Purkinje cell (primary cell): ENCODE data around the gene PCDHGA4. TPM values are rescaled to one million over a fixed set of nuclear protein-coding genes. Genes with fewer than 3 reads are reported as not detected.

ENCODE experiments used
- polyA plus RNA-seq: library from polyadenylated mRNA; unstranded; fragments of >200 nt; fragmentation: Nextera tagmentation; gene quantifications from 2 replicates; pipeline ENCODE4 v1.2.1, GENCODE V29; 2014

PCDHGA4 gene
- polyA plus RNA-seq, 1 donor from 2014 or later: 0.27 TPM

GRCh38 chr5:141397756-141398551, 43.1 kb downstream of the PCDHGA4 start, which contains the start of gene PCDHGB5:
PCDHGB5 (plus strand) TSS chr5:141397947; CDS start chr5:141398128, 181 bp downstream.

GRCh38 chr5:141402553-141403243, 47.9 kb downstream of the PCDHGA4 start, which contains the start of gene PCDHGA9:
PCDHGA9 (plus strand) TSS chr5:141402778; CDS start chr5:141402953, 175 bp downstream.

Other genes starting within 250 kb of the PCDHGA4 start
- 6.0 and 16.8 TPM in 2 replicates for gene PCDHB4, start 233.2 kb upstream of the PCDHGA4 start, polyA plus RNA-seq
- 2.1 and 4.8 TPM in 2 replicates for gene PCDHB5, start 219.8 kb upstream of the PCDHGA4 start, polyA plus RNA-seq
- gene PCDHB6, start 205.0 kb upstream of the PCDHGA4 start, polyA plus RNA-seq: 1.0 and 1.4 TPM in 2 replicates
- gene PCDHB7, start 182.4 kb upstream of the PCDHGA4 start, polyA plus RNA-seq: 0.78 TPM in 1 of 2 replicates, not detected in the other
- gene PCDHB8, start 177.2 kb upstream of the PCDHGA4 start, polyA plus RNA-seq: not detected in 2 replicates
- 0.09 and 0.70 TPM in 2 replicates for gene PCDHB16, start 172.6 kb upstream of the PCDHGA4 start, polyA plus RNA-seq
- 0.21 and 0.81 TPM in 2 replicates for gene PCDHB9, start 167.9 kb upstream of the PCDHGA4 start, polyA plus RNA-seq
- 1.2 and 3.6 TPM in 2 replicates for gene PCDHB10, start 162.7 kb upstream of the PCDHGA4 start, polyA plus RNA-seq
- 1.1 and 1.6 TPM in 2 replicates for gene PCDHB11, start 155.4 kb upstream of the PCDHGA4 start, polyA plus RNA-seq
- gene PCDHB12, start 146.3 kb upstream of the PCDHGA4 start, polyA plus RNA-seq: 2.6 and 2.8 TPM in 2 replicates
- gene PCDHB13, start 141.1 kb upstream of the PCDHGA4 start, polyA plus RNA-seq: 2.0 and 5.2 TPM in 2 replicates
- gene PCDHB14, start 131.7 kb upstream of the PCDHGA4 start, polyA plus RNA-seq: 5.3 and 5.4 TPM in 2 replicates
- gene PCDHB15, start 109.6 kb upstream of the PCDHGA4 start, polyA plus RNA-seq: 28.7 and 30.0 TPM in 2 replicates
- not detected in 2 replicates for gene SLC25A2, start 51.0 kb upstream of the PCDHGA4 start, polyA plus RNA-seq
- 374 and 453 TPM in 2 replicates for gene TAF7, start 34.2 kb upstream of the PCDHGA4 start, polyA plus RNA-seq
- 0.69 TPM in 1 of 2 replicates, not detected in the other for gene PCDHGA1, start 24.5 kb upstream of the PCDHGA4 start, polyA plus RNA-seq
- 1.9 TPM in 1 of 2 replicates, not detected in the other for gene PCDHGA2, start 16.3 kb upstream of the PCDHGA4 start, polyA plus RNA-seq
- gene PCDHGA3, start 11.2 kb upstream of the PCDHGA4 start, polyA plus RNA-seq: 1.3 and 4.3 TPM in 2 replicates
- gene PCDHGB1, start 4.9 kb upstream of the PCDHGA4 start, polyA plus RNA-seq: not detected in 2 replicates
- gene PCDHGB2, start 5.0 kb downstream of the PCDHGA4 start, polyA plus RNA-seq: 0.08 and 2.9 TPM in 2 replicates
- 2.2 and 2.5 TPM in 2 replicates for gene PCDHGA5, start 9.1 kb downstream of the PCDHGA4 start, polyA plus RNA-seq
- gene PCDHGB3, start 15.2 kb downstream of the PCDHGA4 start, polyA plus RNA-seq: 0.06 and 1.2 TPM in 2 replicates
- gene PCDHGA6, start 18.9 kb downstream of the PCDHGA4 start, polyA plus RNA-seq: 0.30 and 0.60 TPM in 2 replicates
- 0.73 and 1.8 TPM in 2 replicates for gene PCDHGA7, start 27.7 kb downstream of the PCDHGA4 start, polyA plus RNA-seq
- gene PCDHGB4, start 32.7 kb downstream of the PCDHGA4 start, polyA plus RNA-seq: 1.8 and 2.1 TPM in 2 replicates
- 0.11 and 0.13 TPM in 2 replicates for gene PCDHGA8, start 37.6 kb downstream of the PCDHGA4 start, polyA plus RNA-seq
- 0.32 TPM in 1 of 2 replicates, not detected in the other for gene PCDHGB5, start 42.9 kb downstream of the PCDHGA4 start, polyA plus RNA-seq
- 1.1 and 1.9 TPM in 2 replicates for gene PCDHGA9, start 47.8 kb downstream of the PCDHGA4 start, polyA plus RNA-seq
- 0.31 and 0.42 TPM in 2 replicates for gene PCDHGB6, start 53.0 kb downstream of the PCDHGA4 start, polyA plus RNA-seq
- 6.1 and 7.8 TPM in 2 replicates for gene PCDHGA10, start 58.0 kb downstream of the PCDHGA4 start, polyA plus RNA-seq
- gene PCDHGB7, start 62.7 kb downstream of the PCDHGA4 start, polyA plus RNA-seq: 0.35 TPM in 1 of 2 replicates, not detected in the other
- 1.5 and 2.4 TPM in 2 replicates for gene PCDHGA11, start 66.0 kb downstream of the PCDHGA4 start, polyA plus RNA-seq
- 3.6 and 4.3 TPM in 2 replicates for gene PCDHGA12, start 75.5 kb downstream of the PCDHGA4 start, polyA plus RNA-seq
- 51.6 and 70.9 TPM in 2 replicates for gene PCDHGC3, start 120.9 kb downstream of the PCDHGA4 start, polyA plus RNA-seq
- gene PCDHGC4, start 130.0 kb downstream of the PCDHGA4 start, polyA plus RNA-seq: 0.22 and 4.5 TPM in 2 replicates
- gene PCDHGC5, start 134.1 kb downstream of the PCDHGA4 start, polyA plus RNA-seq: 0.34 and 2.0 TPM in 2 replicates